Measurements from ENCODE around the gene TRMT13. TPM values are rescaled to one million over a fixed set of nuclear protein-coding genes. Genes with fewer than 3 reads are reported as not detected.

The TRMT13 gene, protein sequence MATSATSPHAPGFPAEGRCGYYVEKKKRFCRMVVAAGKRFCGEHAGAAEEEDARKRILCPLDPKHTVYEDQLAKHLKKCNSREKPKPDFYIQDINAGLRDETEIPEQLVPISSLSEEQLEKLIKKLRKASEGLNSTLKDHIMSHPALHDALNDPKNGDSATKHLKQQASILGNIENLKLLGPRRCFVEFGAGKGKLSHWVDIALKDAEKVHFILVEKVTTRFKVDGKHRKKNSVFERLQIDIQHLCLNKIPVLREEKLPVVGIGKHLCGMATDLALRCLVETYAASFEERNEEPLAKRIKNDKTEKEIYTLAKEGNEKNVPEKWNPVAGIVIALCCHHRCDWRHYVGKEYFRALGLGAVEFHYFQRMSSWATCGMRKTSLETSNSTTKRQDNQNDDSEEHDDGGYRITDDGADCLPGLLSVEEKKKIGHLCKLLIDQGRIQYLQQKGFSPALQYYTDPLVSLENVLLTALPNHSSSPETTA
- 12.7 TPM for polyA plus RNA-seq (2013, experiment 1 of 2)
- polyA plus RNA-seq (2013, experiment 2 of 2): 12.4 TPM

DNA sequence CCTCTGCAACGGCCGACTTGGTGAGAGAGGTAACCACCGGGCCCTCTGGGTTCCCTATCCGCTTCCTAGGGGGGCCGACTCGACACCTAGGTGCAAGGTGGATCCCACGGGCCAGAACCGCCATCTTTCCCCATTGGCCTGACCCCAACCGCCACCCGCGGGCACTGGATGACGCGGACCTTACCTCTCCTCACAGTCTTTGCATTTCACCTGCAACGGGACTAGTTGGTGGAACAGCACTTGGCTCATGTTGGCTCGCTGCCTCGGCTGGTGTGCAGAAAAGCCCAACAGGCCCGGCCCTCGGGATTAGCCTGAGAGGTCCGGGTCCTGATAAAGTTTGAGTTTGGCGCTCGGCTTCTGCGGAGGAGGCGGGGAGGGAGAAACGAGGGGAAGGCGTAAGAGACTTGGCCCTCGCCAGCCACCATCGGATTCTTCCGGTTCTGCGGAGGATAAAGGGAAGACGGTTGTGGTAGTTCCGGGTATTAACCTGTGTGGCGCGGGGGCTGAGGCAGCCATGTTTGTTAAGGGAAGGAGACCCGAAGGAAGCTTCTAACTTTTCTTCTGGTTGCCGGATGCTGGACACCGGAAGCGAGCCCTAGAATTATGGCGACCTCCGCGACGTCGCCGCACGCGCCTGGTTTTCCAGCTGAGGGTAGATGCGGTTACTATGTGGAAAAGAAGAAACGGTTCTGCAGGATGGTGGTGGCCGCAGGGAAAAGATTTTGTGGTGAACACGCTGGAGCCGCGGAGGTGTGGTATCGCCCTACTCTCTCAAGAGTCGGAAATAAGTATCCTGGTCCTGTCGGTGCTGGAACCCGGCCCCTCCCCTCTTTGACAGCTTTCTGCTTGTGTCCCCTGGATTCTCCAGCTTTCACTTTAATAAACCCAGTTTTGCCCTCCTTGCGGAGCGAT is at the start of gene TRMT13, which contains the start of gene SASS6:
TSS of gene TRMT13 (plus strand) at position 598 of the 912 bp plus-strand sequence. CDS start at position 604, 6 bp downstream.
TSS of gene SASS6 (minus strand) at position 365 of the 912 bp plus-strand sequence. CDS start at position 249, 116 bp downstream.
- WGBS (ENCODE audit: extremely low coverage, insufficient coverage, low lambda C conversion rate): no CpG with 5 or more reads among the region's 57 CpGs
- H2BK5ac ChIP-seq (ENCODE audit: low read length): peak within 1 kb of the TSS; percentile 64
- no peak within 1 kb of the TSS for H2BK15ac ChIP-seq (replicated peaks; ENCODE audit: low read depth)
- peak; percentile 99 for DNase-seq
- no peak within 1 kb of the TSS for H2AK5ac ChIP-seq (ENCODE audit: low read length)
- H3K4me3 ChIP-seq (ENCODE audit: low read length): peak within 1 kb of the TSS; percentile 99
- no peak within 1 kb of the TSS for H4K5ac ChIP-seq (ENCODE audit: low read length)
- no peak within 1 kb of the TSS for H3K23ac ChIP-seq (ENCODE audit: low read length)
- H3K4ac ChIP-seq (ENCODE audit: low read depth, low read length): peak within 1 kb of the TSS; percentile 67
- H3K79me2 ChIP-seq (ENCODE audit: control insufficient read depth, insufficient read depth, low read length): peaks cover 20% of the 10 kb centered on the region
- peak within 1 kb of the TSS; percentile 94 for H3K9ac ChIP-seq (ENCODE audit: low read length)
- H3K4me2 ChIP-seq (ENCODE audit: low read length): peak within 1 kb of the TSS; percentile 84
- peak within 1 kb of the TSS; percentile 96 for H3K56ac ChIP-seq (ENCODE audit: low read length)
- H3K4me1 ChIP-seq (ENCODE audit: control insufficient read depth, low read depth, low read length): no peaks in the 10 kb centered on the region
- no peaks in the 10 kb centered on the region for H3K36me3 ChIP-seq (ENCODE audit: control insufficient read depth, insufficient read depth, low read length)
- peak within 1 kb of the TSS; percentile 28 for H3K18ac ChIP-seq (ENCODE audit: low read length)
- H2BK120ac ChIP-seq (ENCODE audit: low read depth, low read length): no peak within 1 kb of the TSS
- H3K27ac ChIP-seq (ENCODE audit: low read depth, low read length): peak within 1 kb of the TSS; percentile 53
- H3K27me3 ChIP-seq (ENCODE audit: insufficient read depth, low read length, poor library complexity): no peaks in the 10 kb centered on the region
- H3K79me1 ChIP-seq (ENCODE audit: low read length): peaks cover 11% of the 10 kb centered on the region
- no peak within 1 kb of the TSS for H4K8ac ChIP-seq (ENCODE audit: low read depth, low read length)

DNA sequence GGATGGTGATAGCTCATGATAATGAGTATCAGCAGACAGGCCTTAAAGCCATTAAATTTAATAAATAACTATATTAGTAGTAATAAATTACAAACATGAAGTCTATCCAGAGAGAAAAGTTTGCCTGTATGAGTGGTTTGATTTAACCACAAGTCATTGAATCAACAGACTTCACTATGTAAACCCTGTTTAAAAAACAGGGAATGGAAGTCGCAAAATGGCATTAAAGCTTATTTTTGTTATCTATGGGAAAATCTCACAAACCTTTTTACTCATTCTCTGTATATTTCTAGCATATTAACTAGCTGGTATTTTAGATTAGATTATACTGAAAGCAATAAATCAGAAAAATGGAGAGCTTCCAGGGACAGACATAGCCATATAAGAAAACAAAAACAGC is 45.6 kb upstream of the TRMT13 start:
- no peak overlapping the region for H3K9ac ChIP-seq (ENCODE audit: low read length)
- H3K4me1 ChIP-seq (ENCODE audit: control insufficient read depth, low read depth, low read length): no peaks in the 10 kb centered on the region
- H3K4ac ChIP-seq (ENCODE audit: low read depth, low read length): no peak overlapping the region
- no peak overlapping the region for H3K4me3 ChIP-seq (ENCODE audit: low read length)
- H3K79me1 ChIP-seq (ENCODE audit: low read length): no peaks in the 10 kb centered on the region
- no peak overlapping the region for H3K18ac ChIP-seq (ENCODE audit: low read length)
- no peak overlapping the region for H3K4me2 ChIP-seq (ENCODE audit: low read length)
- no peaks in the 10 kb centered on the region for H3K79me2 ChIP-seq (ENCODE audit: control insufficient read depth, insufficient read depth, low read length)
- H3K36me3 ChIP-seq (ENCODE audit: control insufficient read depth, insufficient read depth, low read length): no peaks in the 10 kb centered on the region
- H4K5ac ChIP-seq (ENCODE audit: low read length): no peak overlapping the region
- WGBS (ENCODE audit: extremely low coverage, insufficient coverage, low lambda C conversion rate): no CpG with 5 or more reads among the region's 1 CpG
- no peak overlapping the region for H2AK5ac ChIP-seq (ENCODE audit: low read length)
- no peak overlapping the region for H4K8ac ChIP-seq (ENCODE audit: low read depth, low read length)
- H2BK120ac ChIP-seq (ENCODE audit: low read depth, low read length): no peak overlapping the region
- H3K56ac ChIP-seq (ENCODE audit: low read length): no peak overlapping the region
- no peak overlapping the region for H3K23ac ChIP-seq (ENCODE audit: low read length)
- H3K27me3 ChIP-seq (ENCODE audit: insufficient read depth, low read length, poor library complexity): no peaks in the 10 kb centered on the region
- DNase-seq: no peak
- no peak overlapping the region for H2BK5ac ChIP-seq (ENCODE audit: low read length)
- H2BK15ac ChIP-seq (replicated peaks; ENCODE audit: low read depth): no peak overlapping the region
- H3K27ac ChIP-seq (ENCODE audit: low read depth, low read length): no peak overlapping the region

DNA sequence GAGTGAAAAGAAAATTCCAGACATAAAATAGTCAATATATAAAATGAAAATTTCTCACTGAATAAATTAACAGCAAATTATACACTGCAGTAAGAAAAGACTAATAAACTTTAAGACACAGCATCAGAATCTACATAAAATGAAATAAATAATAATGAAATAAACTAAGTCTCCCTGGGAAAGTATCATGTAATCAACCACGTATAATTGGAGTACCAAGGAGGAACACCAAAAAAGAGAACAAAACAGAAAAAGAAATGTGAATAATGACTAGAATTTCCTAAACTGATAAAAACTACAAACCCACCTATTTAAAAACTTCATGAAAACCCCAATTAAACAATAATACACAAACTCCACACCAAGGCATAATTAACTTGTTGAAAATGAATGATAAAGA is 43.9 kb upstream of the TRMT13 start:
- H3K4me3 ChIP-seq (ENCODE audit: low read length): no peak overlapping the region
- no peak overlapping the region for H3K4me2 ChIP-seq (ENCODE audit: low read length)
- H3K36me3 ChIP-seq (ENCODE audit: control insufficient read depth, insufficient read depth, low read length): no peaks in the 10 kb centered on the region
- no peak overlapping the region for H3K23ac ChIP-seq (ENCODE audit: low read length)
- no peak overlapping the region for H2AK5ac ChIP-seq (ENCODE audit: low read length)
- no peaks in the 10 kb centered on the region for H3K27me3 ChIP-seq (ENCODE audit: insufficient read depth, low read length, poor library complexity)
- H2BK15ac ChIP-seq (replicated peaks; ENCODE audit: low read depth): no peak overlapping the region
- no peak overlapping the region for H2BK120ac ChIP-seq (ENCODE audit: low read depth, low read length)
- WGBS (ENCODE audit: extremely low coverage, insufficient coverage, low lambda C conversion rate): no CpG with 5 or more reads among the region's 1 CpG
- no peak overlapping the region for H3K18ac ChIP-seq (ENCODE audit: low read length)
- no peak overlapping the region for H4K8ac ChIP-seq (ENCODE audit: low read depth, low read length)
- H3K4ac ChIP-seq (ENCODE audit: low read depth, low read length): no peak overlapping the region
- no peak overlapping the region for H3K27ac ChIP-seq (ENCODE audit: low read depth, low read length)
- DNase-seq: no peak
- H3K79me2 ChIP-seq (ENCODE audit: control insufficient read depth, insufficient read depth, low read length): no peaks in the 10 kb centered on the region
- no peak overlapping the region for H3K9ac ChIP-seq (ENCODE audit: low read length)
- no peak overlapping the region for H4K5ac ChIP-seq (ENCODE audit: low read length)
- H3K79me1 ChIP-seq (ENCODE audit: low read length): no peaks in the 10 kb centered on the region
- no peak overlapping the region for H3K56ac ChIP-seq (ENCODE audit: low read length)
- H3K4me1 ChIP-seq (ENCODE audit: control insufficient read depth, low read depth, low read length): no peaks in the 10 kb centered on the region
- no peak overlapping the region for H2BK5ac ChIP-seq (ENCODE audit: low read length)

DNA sequence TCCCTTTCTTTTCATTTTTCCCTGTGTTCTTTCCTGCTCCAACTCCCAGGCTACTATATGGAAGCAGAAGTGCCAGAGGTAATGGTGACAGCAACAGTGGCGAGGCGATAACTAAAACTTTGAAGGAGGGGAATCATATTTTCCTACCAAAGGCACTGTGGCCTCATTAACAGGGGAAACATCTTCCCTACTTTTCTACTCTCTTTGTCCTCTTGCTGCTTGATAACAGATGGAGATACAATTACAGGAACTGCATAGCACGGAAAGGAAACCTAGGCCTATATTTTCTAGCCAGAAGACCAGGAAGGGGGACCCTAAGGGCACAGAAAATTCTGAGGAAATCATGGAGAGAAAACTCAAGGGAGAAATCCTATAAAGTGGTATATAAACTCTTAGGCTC is 42.5 kb upstream of the TRMT13 start:
- Histone ChIP-seq H3K4ac (ENCODE audit: low read depth, low read length) (no peak overlapping the region), H3K27me3 (ENCODE audit: insufficient read depth, low read length, poor library complexity) (no peaks in the 10 kb centered on the region), H3K27ac (ENCODE audit: low read depth, low read length) (no peak overlapping the region), H3K56ac (ENCODE audit: low read length) (no peak overlapping the region), H2AK5ac (ENCODE audit: low read length) (no peak overlapping the region), H2BK5ac (ENCODE audit: low read length) (no peak overlapping the region), H3K4me3 (ENCODE audit: low read length) (no peak overlapping the region), H3K4me2 (ENCODE audit: low read length) (no peak overlapping the region), H3K79me1 (ENCODE audit: low read length) (no peaks in the 10 kb centered on the region), H3K23ac (ENCODE audit: low read length) (no peak overlapping the region), H3K79me2 (ENCODE audit: control insufficient read depth, insufficient read depth, low read length) (no peaks in the 10 kb centered on the region), H4K8ac (ENCODE audit: low read depth, low read length) (no peak overlapping the region), H3K36me3 (ENCODE audit: control insufficient read depth, insufficient read depth, low read length) (no peaks in the 10 kb centered on the region), H2BK15ac (replicated peaks; ENCODE audit: low read depth) (no peak overlapping the region), H3K9ac (ENCODE audit: low read length) (no peak overlapping the region), H3K4me1 (ENCODE audit: control insufficient read depth, low read depth, low read length) (no peaks in the 10 kb centered on the region), H4K5ac (ENCODE audit: low read length) (no peak overlapping the region), H3K18ac (ENCODE audit: low read length) (no peak overlapping the region), H2BK120ac (ENCODE audit: low read depth, low read length) (no peak overlapping the region)
- no CpG with 5 or more reads among the region's 3 CpGs for WGBS (ENCODE audit: extremely low coverage, insufficient coverage, low lambda C conversion rate)
- DNase-seq: no peak

DNA sequence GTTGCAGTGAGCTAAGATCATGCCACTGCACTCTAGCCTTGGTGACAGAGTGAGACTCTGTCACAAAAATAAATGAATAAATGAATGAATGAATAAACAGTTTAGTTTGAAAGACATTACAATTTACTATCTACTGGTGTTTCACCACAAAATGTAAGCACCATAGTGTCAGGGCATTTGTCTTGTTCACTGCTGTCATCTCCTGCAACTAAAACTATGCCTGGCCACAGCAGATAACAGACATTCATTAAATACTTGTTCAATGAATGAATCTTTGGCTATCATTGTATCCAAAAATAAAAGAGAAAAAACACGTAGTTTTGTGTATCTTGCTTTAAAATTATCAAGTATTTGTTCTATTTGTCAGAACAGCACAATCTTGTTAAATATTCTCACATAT is 32.8 kb upstream of the TRMT13 start:
- Histone ChIP-seq H3K79me2 (ENCODE audit: control insufficient read depth, insufficient read depth, low read length) (no peaks in the 10 kb centered on the region), H3K23ac (ENCODE audit: low read length) (no peak overlapping the region), H2BK15ac (replicated peaks; ENCODE audit: low read depth) (no peak overlapping the region), H2BK5ac (ENCODE audit: low read length) (no peak overlapping the region), H3K27ac (ENCODE audit: low read depth, low read length) (no peak overlapping the region), H3K27me3 (ENCODE audit: insufficient read depth, low read length, poor library complexity) (no peaks in the 10 kb centered on the region), H3K4ac (ENCODE audit: low read depth, low read length) (no peak overlapping the region), H3K4me1 (ENCODE audit: control insufficient read depth, low read depth, low read length) (no peaks in the 10 kb centered on the region), H3K18ac (ENCODE audit: low read length) (no peak overlapping the region), H4K8ac (ENCODE audit: low read depth, low read length) (no peak overlapping the region), H3K4me3 (ENCODE audit: low read length) (no peak overlapping the region), H4K5ac (ENCODE audit: low read length) (no peak overlapping the region), H3K4me2 (ENCODE audit: low read length) (no peak overlapping the region), H3K56ac (ENCODE audit: low read length) (no peak overlapping the region), H3K79me1 (ENCODE audit: low read length) (no peaks in the 10 kb centered on the region), H2BK120ac (ENCODE audit: low read depth, low read length) (no peak overlapping the region), H3K9ac (ENCODE audit: low read length) (no peak overlapping the region), H2AK5ac (ENCODE audit: low read length) (no peak overlapping the region), H3K36me3 (ENCODE audit: control insufficient read depth, insufficient read depth, low read length) (peaks cover 3% of the 10 kb centered on the region)
- WGBS (ENCODE audit: extremely low coverage, insufficient coverage, low lambda C conversion rate): no CpG with 5 or more reads among the region's 1 CpG
- no peak for DNase-seq

Data from mesendoderm (in vitro differentiated cells).